ENCODE measurements around the gene PTPN12. TPM values are rescaled to one million over a fixed set of nuclear protein-coding genes. Genes with fewer than 3 reads are reported as not detected.

PTPN12 gene
- total and polyA plus RNA-seq, 4 donors, result 75.9 to 338 (median 85.8) TPM

GRCh38 chr7:77536413-77537135 is 521 bp upstream of the PTPN12 start:
- H3K27me3 ChIP-seq (ENCODE audit: control insufficient read depth in 3 of 3, insufficient read depth in 3 of 3, low read length in 2 of 3), result no peaks in the 10 kb centered on the region
- 0 to 1% methylated on average over 30 to 58 of the region's 58 CpGs for WGBS, 2 donors
- ATAC-seq (ENCODE audit: insufficient read depth, low FRiP score) (peak; percentile 96), DNase-seq (peak; percentile 97 to 99 (median 98))
- peaks cover 0 to 2% (median 0%) of the 10 kb centered on the region in 4 donors for H3K36me3 ChIP-seq (ENCODE audit: control insufficient read depth in 4 of 4, insufficient read depth in 4 of 4, low read length in 4 of 4)
- peak overlapping the region; percentile 72 to 92 for H3K9ac ChIP-seq (ENCODE audit: insufficient read depth in 1 of 2, low read length in 2 of 2)
- H3K27ac ChIP-seq (ENCODE audit: low read depth in 1 of 2, low read length in 1 of 2), result peak overlapping the region; percentile 90 to 97
- no peak for TF ChIP-seq CTCF (IDR thresholded peaks at IDR 0.05; ENCODE audit: control extremely low read depth, extremely low read depth)
- H3K9me3 ChIP-seq (ENCODE audit: control insufficient read depth in 4 of 4, insufficient read depth in 3 of 4, low read length in 3 of 4), result no peaks in the 10 kb centered on the region
- peak overlapping the region; percentile 73 for H3K4me3 ChIP-seq
- peaks cover 6 to 14% (median 11%) of the 10 kb centered on the region in 5 donors for H3K4me1 ChIP-seq (ENCODE audit: control insufficient read depth in 5 of 5, insufficient read depth in 5 of 5, low read length in 5 of 5)

- peak overlapping the region; percentile 92 to 95 for H3K9ac ChIP-seq (ENCODE audit: insufficient read depth in 1 of 2, low read length in 2 of 2)
- no peak for TF ChIP-seq CTCF (IDR thresholded peaks at IDR 0.05; ENCODE audit: control extremely low read depth, extremely low read depth)
- H3K9me3 ChIP-seq (ENCODE audit: control insufficient read depth in 4 of 4, insufficient read depth in 3 of 4, low read length in 3 of 4), result no peaks in the 10 kb centered on the region
- H3K4me1 ChIP-seq (ENCODE audit: control insufficient read depth in 5 of 5, insufficient read depth in 5 of 5, low read length in 5 of 5), result peaks cover 6 to 23% (median 22%) of the 10 kb centered on the region in 5 donors
- WGBS, 2 donors, result 0% methylated on average over 36 to 43 of the region's 43 CpGs
- peaks cover 0 to 2% (median 0%) of the 10 kb centered on the region in 4 donors for H3K36me3 ChIP-seq (ENCODE audit: control insufficient read depth in 4 of 4, insufficient read depth in 4 of 4, low read length in 4 of 4)
- peak overlapping the region; percentile 98 to 100 for H3K27ac ChIP-seq (ENCODE audit: low read depth in 1 of 2, low read length in 1 of 2)
- H3K27me3 ChIP-seq (ENCODE audit: control insufficient read depth in 3 of 3, insufficient read depth in 3 of 3, low read length in 2 of 3), result no peaks in the 10 kb centered on the region
- DNase-seq (peak; percentile 54 to 74 (median 58)), ATAC-seq (ENCODE audit: insufficient read depth, low FRiP score) (no peak)
- H3K4me3 ChIP-seq, result peak overlapping the region; percentile 91
Measured at GRCh38 chr7:77537778-77538280, 734 bp downstream of the PTPN12 start.

- Histone ChIP-seq H3K36me3 (ENCODE audit: control insufficient read depth in 4 of 4, insufficient read depth in 4 of 4, low read length in 4 of 4) (peaks cover 0 to 2% (median 0%) of the 10 kb centered on the region in 4 donors), H3K9ac (ENCODE audit: insufficient read depth in 1 of 2, low read length in 2 of 2) (peak overlapping the region; percentile 92 to 95), H3K27ac (ENCODE audit: low read depth in 1 of 2, low read length in 1 of 2) (peak overlapping the region; percentile 98 to 100), H3K27me3 (ENCODE audit: control insufficient read depth in 3 of 3, insufficient read depth in 3 of 3, low read length in 2 of 3) (no peaks in the 10 kb centered on the region), H3K4me1 (ENCODE audit: control insufficient read depth in 5 of 5, insufficient read depth in 5 of 5, low read length in 5 of 5) (peaks cover 6 to 23% (median 22%) of the 10 kb centered on the region in 5 donors), H3K9me3 (ENCODE audit: control insufficient read depth in 4 of 4, insufficient read depth in 3 of 4, low read length in 3 of 4) (no peaks in the 10 kb centered on the region), H3K4me3 (peak overlapping the region; percentile 91)
- WGBS, 2 donors, result 3 to 4% methylated on average over 30 of the region's 30 CpGs
- peak; percentile 12 for ATAC-seq (ENCODE audit: insufficient read depth, low FRiP score)
- TF ChIP-seq CTCF (IDR thresholded peaks at IDR 0.05; ENCODE audit: control extremely low read depth, extremely low read depth), result no peak
- peak; percentile 89 to 96 (median 95) for DNase-seq
Measured at GRCh38 chr7:77538281-77539212, 1.5 kb downstream of the PTPN12 start.
